ENCODE data around the gene EXOC6B. TPM values are rescaled to one million over a fixed set of nuclear protein-coding genes. Genes with fewer than 3 reads are reported as not detected.

The EXOC6B gene
- total RNA-seq, 2 experiments from 2014 or later: 6.2 to 8.3 TPM

- POLR2A ChIA-PET: no interaction called here
These were observed 54.9 kb downstream of the EXOC6B start for GRCh38 chr2:72770879-72771461.

GRCh38 chr2:72765997-72766609 is 59.7 kb downstream of the EXOC6B start:
- intact Hi-C loops (cut with micrococcal nuclease): no loop called here
- DNase-seq (no peak), ATAC-seq (no peak)
- H3K9me3 Mint-ChIP-seq: peaks cover 9% of the 10 kb centered on the region
- POLR2A ChIA-PET: no interaction called here
- H3K27ac Mint-ChIP-seq: no peak overlapping the region
- CTCF ChIA-PET: interaction anchor here (0.9 to 1.5 kb wide), 3 partner anchors 22 to 207 kb away, joined by 3 to 4 read pairs (median 3); no protein-coding TSS in a partner anchor
- H3K4me3 Mint-ChIP-seq: no peak overlapping the region
- H3K4me1 Mint-ChIP-seq (ENCODE audit: low read depth): no peaks in the 10 kb centered on the region
- H3K27me3 Mint-ChIP-seq: no peaks in the 10 kb centered on the region
- TF ChIP-seq CTCF (IDR thresholded peaks at IDR 0.05): no peak
- peaks cover 8% of the 10 kb centered on the region for H3K36me3 Mint-ChIP-seq (ENCODE audit: low read depth)

More at GRCh38 chr2:72770879-72771461, 54.9 kb downstream of the EXOC6B start:
- Mint-ChIP-seq H3K4me3 (no peak overlapping the region), H3K36me3 (ENCODE audit: low read depth) (no peaks in the 10 kb centered on the region), H3K4me1 (ENCODE audit: low read depth) (no peaks in the 10 kb centered on the region), H3K27me3 (no peaks in the 10 kb centered on the region), H3K9me3 (no peaks in the 10 kb centered on the region), H3K27ac (no peak overlapping the region)
- TF ChIP-seq CTCF (IDR thresholded peaks at IDR 0.05): peak; percentile 86
- ATAC-seq (peak; percentile 55), DNase-seq (peak; percentile 73)
- intact Hi-C loops (cut with micrococcal nuclease): loop anchor here (1.0 kb wide), 1 partner anchor 92 kb away; no protein-coding TSS in a partner anchor
- CTCF ChIA-PET: interaction anchor here (0.9 to 3.4 kb wide), 9 partner anchors 9 to 123 kb away, joined by 3 to 59 read pairs (median 5); partner anchors contain the start of gene SPR

- ChIA-PET POLR2A (no interaction called here), CTCF (no interaction called here)
- Mint-ChIP-seq H3K9me3 (peaks cover 9% of the 10 kb centered on the region), H3K4me3 (no peak overlapping the region), H3K27ac (no peak overlapping the region), H3K36me3 (ENCODE audit: low read depth) (peaks cover 12% of the 10 kb centered on the region), H3K4me1 (ENCODE audit: low read depth) (no peaks in the 10 kb centered on the region), H3K27me3 (no peaks in the 10 kb centered on the region)
- intact Hi-C loops (cut with micrococcal nuclease): no loop called here
- no peak for DNase-seq
- no peak for ATAC-seq
- no peak for TF ChIP-seq CTCF (IDR thresholded peaks at IDR 0.05)
These were observed 63.6 kb downstream of the EXOC6B start for GRCh38 chr2:72762276-72762675.

- H3K36me3 Mint-ChIP-seq (ENCODE audit: low read depth): peaks cover 12% of the 10 kb centered on the region
- H3K4me1 Mint-ChIP-seq (ENCODE audit: low read depth): no peaks in the 10 kb centered on the region
- ChIA-PET POLR2A (no interaction called here), CTCF (interaction anchor here (1.0 to 1.1 kb wide), 2 partner anchors 12 to 103 kb away, joined by 3 to 5 read pairs; no protein-coding TSS in a partner anchor)
- peaks cover 9% of the 10 kb centered on the region for H3K9me3 Mint-ChIP-seq
- H3K27ac Mint-ChIP-seq: no peak overlapping the region
- DNase-seq (no peak), ATAC-seq (no peak)
- no peak overlapping the region for H3K4me3 Mint-ChIP-seq
- no peaks in the 10 kb centered on the region for H3K27me3 Mint-ChIP-seq
- intact Hi-C loops (cut with micrococcal nuclease): no loop called here
- TF ChIP-seq CTCF (IDR thresholded peaks at IDR 0.05): no peak
These were observed 66.1 kb downstream of the EXOC6B start for GRCh38 chr2:72759755-72760154.

- H3K4me1 Mint-ChIP-seq (ENCODE audit: low read depth): no peaks in the 10 kb centered on the region
- H3K27ac Mint-ChIP-seq: no peak overlapping the region
- peaks cover 2% of the 10 kb centered on the region for H3K9me3 Mint-ChIP-seq
- peaks cover 10% of the 10 kb centered on the region for H3K36me3 Mint-ChIP-seq (ENCODE audit: low read depth)
- ATAC-seq (no peak), DNase-seq (no peak)
- intact Hi-C loops (cut with micrococcal nuclease): no loop called here
- TF ChIP-seq CTCF (IDR thresholded peaks at IDR 0.05): no peak
- no peak overlapping the region for H3K4me3 Mint-ChIP-seq
- H3K27me3 Mint-ChIP-seq: no peaks in the 10 kb centered on the region
- ChIA-PET CTCF (no interaction called here), POLR2A (no interaction called here)
These were observed 68.6 kb downstream of the EXOC6B start for GRCh38 chr2:72757177-72757775.

Measured in activated CD8-positive, alpha-beta T cell treated with anti-CD3 and anti-CD28 coated beads for 36 hours (primary cell).